ENCODE data around the gene C22orf39.
A peak's percentile ranks its signal among the peaks of the same experiment; 100 is the strongest.
"Not testable (repeated sequence)": the region's sequence is repeated elsewhere in the genome, so short reads cannot be mapped to it uniquely, and the experiment has no call there.

Gene C22orf39

GRCh38 chr22:19450363-19451175 lies 3.1 kb upstream of the C22orf39 start:
- DNase-seq = no peak

DNA sequence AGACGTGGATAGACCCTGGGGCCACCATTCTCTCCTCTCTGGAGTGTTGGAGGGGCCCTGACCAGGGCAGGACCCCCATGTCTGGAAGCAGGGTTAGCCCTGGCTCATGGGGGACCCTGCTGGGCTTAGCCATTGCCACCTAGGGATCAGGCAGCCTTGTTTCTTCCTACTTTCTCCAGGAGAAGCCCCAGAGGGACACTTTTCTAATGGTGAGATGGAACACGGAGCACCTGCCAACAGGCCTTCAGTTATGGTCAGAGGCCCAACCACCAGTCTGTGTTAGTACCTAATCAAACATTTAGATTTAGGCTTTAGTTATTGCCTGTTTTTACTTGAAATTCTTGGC lies 1.9 kb upstream of the C22orf39 start:
- DNase-seq = no peak

DNA sequence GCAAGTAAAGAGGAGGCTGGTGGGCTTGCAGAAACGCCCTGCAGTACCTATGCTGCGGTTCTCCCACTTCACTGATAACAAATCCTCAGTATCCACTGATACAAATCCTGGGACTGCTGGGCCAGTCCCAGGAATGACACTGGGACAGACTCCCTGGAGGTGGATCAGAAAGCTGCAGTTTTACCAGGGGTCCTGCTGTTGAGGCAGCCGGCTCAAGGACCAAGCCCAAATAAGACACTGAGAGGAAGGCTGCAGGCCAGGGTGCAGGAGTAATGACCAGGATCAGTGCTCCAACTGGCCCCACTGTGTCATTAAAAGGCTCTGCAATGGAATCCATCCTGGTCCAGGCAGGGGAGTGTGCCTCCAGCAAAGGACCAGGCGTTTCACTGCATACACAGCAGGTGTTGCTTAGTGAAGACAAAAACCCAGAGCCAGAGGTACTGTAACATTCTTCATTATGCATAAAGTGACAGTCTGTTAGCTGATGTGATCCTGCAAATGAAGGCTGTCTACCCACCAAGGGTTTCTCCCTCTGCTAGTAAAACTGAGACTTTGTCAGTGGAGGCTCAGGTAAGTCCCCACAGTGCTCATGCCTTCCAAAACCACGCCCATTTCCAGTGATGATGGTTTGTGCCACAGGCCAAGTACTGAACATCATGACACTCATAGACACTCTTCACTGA lies 1.4 kb upstream of the C22orf39 start:
- DNase-seq = no peak

GRCh38 chr22:19448076-19448607 lies 631 bp upstream of the C22orf39 start:
- peak; percentile 25 to 52 for DNase-seq

- no peak for DNase-seq
Observed at GRCh38 chr22:19446603-19447329, 745 bp downstream of the C22orf39 start.

DNA sequence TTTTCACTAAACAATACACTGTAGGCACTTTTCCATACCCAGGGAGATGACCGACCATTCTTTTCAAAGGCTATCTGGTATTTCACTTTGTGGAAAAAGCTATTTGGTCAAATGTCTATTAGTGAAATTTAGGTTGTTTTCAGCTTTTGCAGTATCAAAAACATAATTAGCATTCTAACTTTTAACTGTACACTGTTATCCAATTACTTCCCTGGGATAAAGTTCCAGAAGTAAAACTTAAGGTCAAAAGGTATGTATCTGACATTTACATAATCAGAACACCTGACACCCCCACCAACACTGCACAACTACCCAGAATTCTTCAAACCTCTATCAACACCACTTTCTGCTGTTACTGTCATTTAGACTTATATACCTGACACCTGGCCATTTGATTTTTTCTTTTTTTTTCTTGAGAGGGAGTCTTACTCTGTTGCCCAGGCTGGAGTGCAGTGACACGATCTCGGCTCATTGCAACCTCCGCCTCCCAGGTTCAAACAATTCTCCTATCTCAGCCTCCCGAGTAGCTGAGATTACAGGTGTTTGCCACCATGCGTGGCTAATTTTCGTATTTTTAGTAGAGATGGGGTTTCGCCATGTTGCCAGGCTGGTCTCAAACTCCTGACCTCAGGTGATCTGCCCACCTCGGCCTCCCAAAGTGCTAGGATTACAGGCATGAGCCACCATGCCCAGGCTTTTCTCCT lies 2.1 kb downstream of the C22orf39 start:
- not testable (repeated sequence) for DNase-seq

DNA sequence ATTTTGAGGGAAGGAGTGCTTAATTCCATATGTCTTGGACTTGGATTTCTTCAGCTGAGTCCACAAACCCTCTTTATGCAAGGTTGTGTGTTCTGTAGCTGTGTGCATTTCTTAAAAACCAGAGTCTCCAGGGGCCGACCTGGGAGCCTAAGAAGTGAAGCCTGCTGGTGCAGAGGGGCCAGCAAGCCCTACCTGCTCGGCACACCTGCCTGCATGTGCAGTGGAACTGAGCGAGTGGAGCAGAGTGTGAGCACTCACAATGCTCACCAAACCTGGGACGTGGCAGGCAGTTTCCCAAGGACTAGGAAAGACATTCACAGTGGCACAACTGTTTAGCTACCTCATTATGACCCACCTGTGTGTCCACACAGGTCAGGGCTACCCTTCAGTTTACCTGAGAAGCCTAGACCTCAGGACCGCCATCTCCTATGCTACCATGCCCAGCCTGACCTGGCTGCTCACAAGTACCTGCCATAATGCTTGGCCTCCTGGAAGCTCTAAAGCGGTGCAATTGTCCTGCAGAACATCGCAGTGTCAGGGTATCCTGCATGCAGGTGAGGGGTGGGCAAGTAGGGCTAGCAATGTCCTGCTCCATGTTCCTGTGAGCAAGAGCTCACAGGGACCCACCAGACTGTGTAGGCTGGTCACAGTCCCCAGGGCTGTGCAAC lies 3.8 kb downstream of the C22orf39 start:
- no peak for DNase-seq

DNA sequence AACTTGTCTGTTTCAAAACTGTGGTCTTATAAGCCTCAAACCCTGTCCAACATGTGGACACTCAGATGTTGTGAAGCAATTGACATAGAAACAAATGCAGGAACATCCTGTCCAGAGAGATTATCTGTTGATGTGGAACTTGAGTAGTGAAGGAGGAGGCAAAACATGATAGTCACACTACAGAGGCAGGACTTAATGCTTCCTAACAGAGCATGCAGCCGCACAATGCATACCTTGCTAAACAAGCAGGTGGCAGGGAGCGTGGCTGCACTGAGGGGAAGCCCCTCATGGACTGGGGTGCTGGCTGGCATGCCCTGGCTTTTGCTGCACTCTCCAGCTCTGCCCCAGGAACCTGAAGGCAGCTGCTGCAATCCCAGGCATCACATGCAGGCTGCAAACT lies 5.3 kb downstream of the C22orf39 start:
- no peak for DNase-seq

GRCh38 chr22:19440411-19441195 lies 6.9 kb downstream of the C22orf39 start:
- DNase-seq = no peak

DNA sequence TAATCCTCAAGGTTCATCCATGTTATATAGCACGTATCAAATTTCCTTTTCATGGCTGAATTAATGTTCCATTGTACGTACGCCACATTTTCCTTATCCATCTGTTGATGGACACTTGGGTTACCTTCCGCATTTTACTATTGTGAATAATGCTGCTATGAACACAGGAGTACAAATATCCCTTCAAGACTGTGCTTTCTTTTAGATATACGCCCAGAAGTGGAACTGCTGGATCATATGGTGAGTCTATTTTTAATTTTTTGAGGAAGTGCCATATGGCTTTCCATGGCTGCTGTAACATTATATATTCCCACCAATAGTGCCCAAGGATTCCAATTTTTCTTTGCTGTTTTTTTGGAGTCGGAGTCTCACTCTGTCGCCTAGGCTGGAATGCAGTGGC lies 9.2 kb downstream of the C22orf39 start:
- DNase-seq = no peak

DNA sequence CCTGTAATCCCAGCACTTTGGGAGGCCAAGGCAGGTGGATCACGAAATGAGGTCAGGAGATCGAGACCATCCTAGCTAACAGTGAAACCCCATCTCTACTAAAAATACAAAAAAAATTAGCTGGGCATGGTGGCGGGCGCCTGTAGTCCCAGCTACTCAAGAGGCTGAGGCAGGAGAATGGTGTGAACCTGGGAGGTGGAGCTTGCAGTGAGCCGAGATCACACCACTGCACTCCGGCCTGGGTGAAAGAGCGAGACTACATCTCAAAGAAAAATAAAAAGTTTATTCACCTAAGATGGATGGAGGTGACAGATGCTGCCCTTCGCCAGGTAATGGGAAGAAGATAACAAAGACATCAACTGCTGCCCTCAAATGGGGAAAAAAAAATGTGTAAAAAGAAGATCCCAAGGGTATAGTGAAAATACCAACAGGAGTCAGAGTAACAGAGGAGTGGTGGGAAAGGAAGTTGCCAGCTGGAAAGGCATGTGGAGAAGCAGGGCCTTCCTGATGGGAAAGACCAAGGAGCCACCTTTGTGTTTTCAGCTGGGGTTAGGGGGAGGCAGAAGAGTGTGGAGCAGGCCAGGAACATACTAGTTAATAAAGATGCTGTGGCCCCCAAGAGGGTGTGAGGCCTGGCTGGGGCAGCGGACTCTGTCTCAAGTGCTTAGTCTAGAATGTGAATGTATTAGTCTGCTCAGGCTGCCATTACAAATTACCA lies 10.9 kb downstream of the C22orf39 start:
- DNase-seq = not testable (repeated sequence)

GRCh38 chr22:19434829-19435580 lies 12.5 kb downstream of the C22orf39 start:
- no peak for DNase-seq

GRCh38 chr22:19434401-19434800 lies 13.1 kb downstream of the C22orf39 start:
- no peak for DNase-seq

DNA sequence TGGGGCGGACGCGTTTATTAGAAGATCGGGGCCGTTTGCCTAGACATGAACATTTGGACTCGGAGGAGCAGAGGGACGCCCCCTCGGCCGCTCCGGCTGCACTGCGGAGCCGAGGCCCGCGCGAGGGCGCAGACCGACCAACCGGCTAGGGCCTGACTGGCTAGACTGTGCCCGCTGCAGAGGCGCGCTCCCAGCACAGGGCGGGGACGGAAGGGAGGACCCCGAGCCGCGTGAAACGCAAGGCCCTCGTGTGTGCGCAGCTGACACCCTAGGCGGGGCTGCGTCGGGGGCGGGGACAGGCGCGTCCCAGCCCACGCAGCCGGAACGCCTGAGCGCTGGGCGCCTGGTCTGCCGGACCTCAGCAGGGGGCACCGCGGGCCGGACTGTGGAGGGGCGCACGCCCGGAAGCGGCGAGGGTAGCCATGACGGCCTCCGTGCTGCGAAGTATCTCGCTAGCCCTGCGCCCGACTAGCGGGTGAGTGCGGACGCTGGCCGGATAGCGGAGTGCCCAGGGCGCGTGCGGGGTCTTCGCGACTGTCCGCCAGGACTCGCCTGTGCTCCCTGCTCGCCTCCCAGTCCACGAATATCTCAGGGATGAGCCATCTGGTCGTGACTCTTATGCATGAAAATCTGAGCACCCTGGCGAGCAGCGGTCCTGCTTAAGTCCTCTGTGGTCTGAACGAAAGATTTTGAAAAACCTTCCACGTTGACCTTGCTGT lies 15.2 kb downstream of the C22orf39 start, which contains the start of gene MRPL40:
TSS of gene MRPL40 (plus strand) at position 413 of the 719 bp plus-strand sequence. CDS start at position 423, 10 bp downstream.
- DNase-seq = peak; percentile 90

GRCh38 chr22:19431649-19432132 lies 15.8 kb downstream of the C22orf39 start, which contains the start of gene HIRA:
HIRA (minus strand) TSS chr22:19431733; CDS start chr22:19431476, 257 bp downstream.
- peak; percentile 81 to 88 for DNase-seq

DNA sequence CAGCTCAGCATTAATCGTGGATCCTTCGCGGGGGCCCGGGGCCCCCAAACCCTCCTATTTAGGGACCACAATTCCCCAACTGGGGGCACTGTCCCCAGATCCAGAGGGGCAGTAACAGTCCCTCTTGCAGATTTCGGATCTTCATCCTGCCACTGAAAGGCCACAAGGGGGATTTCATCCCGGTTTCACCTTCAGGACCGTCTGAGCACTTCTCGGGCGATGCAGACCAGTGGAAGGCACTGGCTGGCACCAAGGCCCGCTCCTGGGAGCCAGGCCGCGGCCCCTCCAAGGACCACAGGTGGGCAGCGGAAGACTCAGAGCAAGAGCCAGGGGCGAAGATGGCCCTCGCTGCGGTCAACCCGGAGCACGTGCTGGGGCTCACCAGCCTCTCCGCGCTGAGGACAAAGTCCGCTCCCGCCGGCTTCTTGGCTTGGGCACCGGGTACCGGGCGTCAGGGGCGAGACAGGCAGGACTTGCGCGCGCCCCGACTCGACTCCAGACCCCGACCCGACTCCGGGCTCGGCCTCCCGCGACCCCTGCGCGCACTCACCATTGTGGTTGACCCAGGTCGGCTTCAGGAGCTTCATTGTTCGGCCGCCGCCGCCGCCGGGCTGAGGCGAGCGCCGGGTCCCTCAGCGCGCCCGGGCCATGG lies 16.5 kb downstream of the C22orf39 start:
- DNase-seq = no peak

GRCh38 chr22:19429950-19430889 lies 17.3 kb downstream of the C22orf39 start:
- peak; percentile 38 to 52 for DNase-seq

All from CD4-positive, alpha-beta T cell treated with Interleukin-4 for 1 hour (primary cell).